ENCODE data around the gene PTPRN2.

GRCh38 chr7:157702311-157703023, 885.2 kb downstream of the PTPRN2 start:
- TF ChIP-seq CTCF (conservative IDR thresholded peaks at IDR 0.05; ENCODE audit: low read length) = no peak
- TF ChIP-seq EZH2phosphoT487 (IDR thresholded peaks at IDR 0.05; ENCODE audit: borderline replicate concordance, low read depth, low read length) = no peak

Data from OCI-LY7 (cell line).